C4-2B (cell line): ENCODE results near the gene TENM4.

ENCODE experiments used
- ZFX ChIP-seq: fragments of 450-650 bp; IDR thresholded peaks from 2 replicates; pipeline ENCODE4 v1.6.1; 2017
- TF ChIP-seq, protein P1 (sequence below): fragments of 450-650 bp; conservative IDR thresholded peaks from 2 replicates; pipeline ENCODE4 v1.5.1; 2017; ENCODE audit warnings: mild to moderate bottlenecking

DNA sequence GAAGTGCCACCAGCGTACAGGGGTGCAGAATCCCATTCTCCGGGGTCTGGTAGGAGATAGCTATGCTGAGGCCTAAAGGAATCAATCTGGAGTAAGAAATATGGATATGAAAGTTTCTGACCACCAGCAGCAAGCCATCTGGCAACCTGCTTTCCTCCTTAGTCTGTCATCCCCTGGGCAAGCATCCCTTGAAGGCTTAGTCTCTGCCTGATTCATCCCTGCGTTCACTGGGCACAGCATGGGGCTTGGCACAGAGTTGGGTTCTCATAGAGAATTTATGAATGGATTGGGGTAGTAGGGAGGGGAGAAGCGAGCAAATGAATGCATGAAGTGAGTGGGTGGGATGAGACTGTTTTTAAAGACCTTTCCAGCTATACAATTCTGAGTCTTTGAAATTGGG, 780.4 kb downstream of the TENM4 start:
- TF ChIP-seq ZFX: no peak
- TF ChIP-seq, protein P1, sequence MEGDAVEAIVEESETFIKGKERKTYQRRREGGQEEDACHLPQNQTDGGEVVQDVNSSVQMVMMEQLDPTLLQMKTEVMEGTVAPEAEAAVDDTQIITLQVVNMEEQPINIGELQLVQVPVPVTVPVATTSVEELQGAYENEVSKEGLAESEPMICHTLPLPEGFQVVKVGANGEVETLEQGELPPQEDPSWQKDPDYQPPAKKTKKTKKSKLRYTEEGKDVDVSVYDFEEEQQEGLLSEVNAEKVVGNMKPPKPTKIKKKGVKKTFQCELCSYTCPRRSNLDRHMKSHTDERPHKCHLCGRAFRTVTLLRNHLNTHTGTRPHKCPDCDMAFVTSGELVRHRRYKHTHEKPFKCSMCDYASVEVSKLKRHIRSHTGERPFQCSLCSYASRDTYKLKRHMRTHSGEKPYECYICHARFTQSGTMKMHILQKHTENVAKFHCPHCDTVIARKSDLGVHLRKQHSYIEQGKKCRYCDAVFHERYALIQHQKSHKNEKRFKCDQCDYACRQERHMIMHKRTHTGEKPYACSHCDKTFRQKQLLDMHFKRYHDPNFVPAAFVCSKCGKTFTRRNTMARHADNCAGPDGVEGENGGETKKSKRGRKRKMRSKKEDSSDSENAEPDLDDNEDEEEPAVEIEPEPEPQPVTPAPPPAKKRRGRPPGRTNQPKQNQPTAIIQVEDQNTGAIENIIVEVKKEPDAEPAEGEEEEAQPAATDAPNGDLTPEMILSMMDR: no peak
